MCF 10A (cell line): ENCODE data around the gene LCP1. TPM values are rescaled to one million over a fixed set of nuclear protein-coding genes. Genes with fewer than 3 reads are reported as not detected.

ENCODE experiments used
- BruUV-seq: library from RNA; stranded (reverse); fragments of 400-500 nt; replicated peaks from 2 replicates; lab custom pipeline; 2021; lab: Mats Ljungman, UMichigan
- CTCF ChIA-PET: fragments of 300-600 bp; sonication (Branson Sonifier 250); formaldehyde crosslinking; extraction: SDS; loops from one replicate; lab custom pipeline; 2021; ENCODE audit warnings: antibody characterized with exemption, inconsistent platforms; lab: Yijun Ruan, JAX
- POLR2A ChIA-PET: fragments of 300-600, 350-650 bp; sonication (Branson Sonifier 250); formaldehyde crosslinking; extraction: SDS; loops from one replicate; lab custom pipeline; 2020; ENCODE audit warnings: antibody characterized with exemption, inconsistent platforms; lab: Yijun Ruan, JAX
- DNase-seq: peaks from one replicate; pipeline ENCODE4 v3.0.0-alpha.2; 2018; ENCODE audit not compliant: unreplicated experiment
- H3K27ac Mint-ChIP-seq: one replicate; pipeline ENCODE4 v1.8.0; 2022; ENCODE audit warnings: mild to moderate bottlenecking, low read depth, mixed read lengths; ENCODE audit not compliant: unreplicated experiment
- H3K27me3 Mint-ChIP-seq: one replicate; pipeline ENCODE4 v1.8.0; 2022; ENCODE audit warnings: mixed read lengths; ENCODE audit not compliant: insufficient read depth, unreplicated experiment
- H3K36me3 Mint-ChIP-seq: one replicate; pipeline ENCODE4 v1.8.0; 2022; ENCODE audit warnings: mild to moderate bottlenecking, moderate library complexity, mixed read lengths; ENCODE audit not compliant: insufficient read depth, unreplicated experiment
- H3K4me1 Mint-ChIP-seq: one replicate; pipeline ENCODE4 v1.8.0; 2022; ENCODE audit warnings: mixed read lengths; ENCODE audit not compliant: insufficient read depth, unreplicated experiment
- H3K4me3 Mint-ChIP-seq: one replicate; pipeline ENCODE4 v1.8.0; 2022; ENCODE audit warnings: mild to moderate bottlenecking, moderate library complexity, mixed read lengths; ENCODE audit not compliant: unreplicated experiment
- H3K9me3 Mint-ChIP-seq: one replicate; pipeline ENCODE4 v1.8.0; 2022; ENCODE audit warnings: mixed read lengths; ENCODE audit not compliant: unreplicated experiment
- CTCF ChIP-seq: fragments of 200-600 bp; IDR thresholded peaks from one replicate; pipeline ENCODE4 v1.8.0; 2022; ENCODE audit warnings: antibody characterized with exemption, mild to moderate bottlenecking; ENCODE audit not compliant: unreplicated experiment
- intact Hi-C: fragments of 100-400 bp; cut with micrococcal nuclease; formaldehyde crosslinking; loops from 2 replicates; pipeline ENCODE4 v1.14.1; 2022
- total RNA-seq: library from RNA; stranded (reverse); gene quantifications from 2 replicates; pipeline ENCODE4 v1.2.3, GENCODE V29; 2022

Gene LCP1
- total RNA-seq, 1 experiment from 2014 or later, result 0.89 TPM

- no peak for TF ChIP-seq CTCF
- Mint-ChIP-seq H3K36me3 (no peaks in the 10 kb centered on the region), H3K4me1 (no peaks in the 10 kb centered on the region), H3K27ac (no peak overlapping the region), H3K4me3 (no peak overlapping the region), H3K27me3 (peaks cover 73% of the 10 kb centered on the region), H3K9me3 (no peaks in the 10 kb centered on the region)
- intact Hi-C loops, result no loop called here
- no TSS peak for BruUV-seq
- POLR2A ChIA-PET, result no interaction called here
- no peak for DNase-seq
- CTCF ChIA-PET, result interaction anchor here (3.3 kb wide), 1 partner anchor 12 kb away, joined by 24 read pairs; no protein-coding TSS in a partner anchor
Measured at GRCh38 chr13:46171739-46172138, 10.2 kb downstream of the LCP1 start.

GRCh38 chr13:46171217-46171616 is 10.8 kb downstream of the LCP1 start:
- Mint-ChIP-seq H3K27me3 (peaks cover 74% of the 10 kb centered on the region), H3K27ac (no peak overlapping the region), H3K4me1 (no peaks in the 10 kb centered on the region), H3K9me3 (no peaks in the 10 kb centered on the region), H3K36me3 (no peaks in the 10 kb centered on the region), H3K4me3 (no peak overlapping the region)
- ChIA-PET POLR2A (interaction anchor here (1.2 kb wide), 1 partner anchor 201 kb away, joined by 5 read pairs; no protein-coding TSS in a partner anchor), CTCF (interaction anchor here (1.0 to 3.3 kb wide), 3 partner anchors 11 to 363 kb away, joined by 3 to 24 read pairs (median 4); no protein-coding TSS in a partner anchor)
- no TSS peak for BruUV-seq
- DNase-seq, result no peak
- intact Hi-C loops, result no loop called here
- TF ChIP-seq CTCF, result no peak

DNA sequence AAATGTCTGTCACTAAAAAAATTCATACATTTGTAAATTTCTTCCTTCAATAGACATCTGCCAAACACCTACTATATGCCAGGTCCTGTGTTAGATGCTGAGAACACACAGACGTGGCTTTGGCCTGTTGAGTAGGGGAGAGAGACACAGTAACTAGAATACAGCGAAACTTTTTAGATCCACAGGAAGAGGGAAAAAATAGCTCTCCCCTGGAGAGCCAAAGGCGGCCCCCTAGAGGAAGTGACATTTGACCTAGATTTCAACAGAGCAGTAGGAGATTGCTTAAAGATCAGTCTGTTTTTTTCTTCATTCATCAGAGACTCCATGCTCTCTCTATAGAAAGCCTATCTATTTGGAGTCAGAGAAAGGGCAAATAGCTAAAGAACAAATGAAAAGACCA is 11.3 kb downstream of the LCP1 start:
- no peaks in the 10 kb centered on the region for H3K4me1 Mint-ChIP-seq
- TF ChIP-seq CTCF, result no peak
- no peak for DNase-seq
- H3K4me3 Mint-ChIP-seq, result no peak overlapping the region
- no peaks in the 10 kb centered on the region for H3K36me3 Mint-ChIP-seq
- no TSS peak for BruUV-seq
- H3K9me3 Mint-ChIP-seq, result no peaks in the 10 kb centered on the region
- intact Hi-C loops, result no loop called here
- H3K27me3 Mint-ChIP-seq, result peaks cover 74% of the 10 kb centered on the region
- ChIA-PET CTCF (interaction anchor here (0.6 to 3.3 kb wide), 4 partner anchors 11 to 364 kb away, joined by 3 to 24 read pairs (median 4); no protein-coding TSS in a partner anchor), POLR2A (interaction anchor here (1.2 kb wide), 1 partner anchor 201 kb away, joined by 5 read pairs; no protein-coding TSS in a partner anchor)
- no peak overlapping the region for H3K27ac Mint-ChIP-seq

GRCh38 chr13:46170268-46170667 is 11.7 kb downstream of the LCP1 start:
- ChIA-PET POLR2A (interaction anchor here (0.7 to 1.2 kb wide), 2 partner anchors 43 to 202 kb away, joined by 3 to 5 read pairs; no protein-coding TSS in a partner anchor), CTCF (interaction anchor here (0.6 to 3.3 kb wide), 5 partner anchors 10 to 363 kb away, joined by 3 to 24 read pairs (median 3); no protein-coding TSS in a partner anchor)
- Mint-ChIP-seq H3K9me3 (no peaks in the 10 kb centered on the region), H3K4me1 (no peaks in the 10 kb centered on the region), H3K36me3 (no peaks in the 10 kb centered on the region), H3K27me3 (peaks cover 74% of the 10 kb centered on the region), H3K27ac (no peak overlapping the region), H3K4me3 (no peak overlapping the region)
- no peak for DNase-seq
- no TSS peak for BruUV-seq
- intact Hi-C loops, result no loop called here
- no peak for TF ChIP-seq CTCF
